GM13977 (cell line): ENCODE results near the gene TMEM151A.
A peak's percentile ranks its signal among the peaks of the same experiment; 100 is the strongest.

ENCODE experiments used
- DNase-seq: peaks from one replicate; pipeline ENCODE4 v3.0.0; 2012; ENCODE audit warnings: low spot score
- in situ Hi-C: fragments of 300-500 bp; cut with MboI; formaldehyde crosslinking; loops from one replicate; pipeline ENCODE4 v1.12.0; 2022; ENCODE audit warnings: low sequenced_read_pairs, low pct_unique_long_range_greater_than_20kb, mixed read lengths, inconsistent platforms; ENCODE audit not compliant: unreplicated experiment
- TF ChIP-seq, protein P1 (sequence below): IDR thresholded peaks from 2 replicates; pipeline ENCODE4 v1.5.1; 2012; ENCODE audit warnings: mild to moderate bottlenecking, control low read depth; ENCODE audit not compliant: insufficient read depth; ENCODE audit errors: extremely low read depth, missing control alignments

TMEM151A gene

GRCh38 chr11:66328302-66329144 is 36.8 kb downstream of the TMEM151A start:
- peak; percentile 90 for DNase-seq
- in situ Hi-C loops: no loop called here
- TF ChIP-seq, protein P1, sequence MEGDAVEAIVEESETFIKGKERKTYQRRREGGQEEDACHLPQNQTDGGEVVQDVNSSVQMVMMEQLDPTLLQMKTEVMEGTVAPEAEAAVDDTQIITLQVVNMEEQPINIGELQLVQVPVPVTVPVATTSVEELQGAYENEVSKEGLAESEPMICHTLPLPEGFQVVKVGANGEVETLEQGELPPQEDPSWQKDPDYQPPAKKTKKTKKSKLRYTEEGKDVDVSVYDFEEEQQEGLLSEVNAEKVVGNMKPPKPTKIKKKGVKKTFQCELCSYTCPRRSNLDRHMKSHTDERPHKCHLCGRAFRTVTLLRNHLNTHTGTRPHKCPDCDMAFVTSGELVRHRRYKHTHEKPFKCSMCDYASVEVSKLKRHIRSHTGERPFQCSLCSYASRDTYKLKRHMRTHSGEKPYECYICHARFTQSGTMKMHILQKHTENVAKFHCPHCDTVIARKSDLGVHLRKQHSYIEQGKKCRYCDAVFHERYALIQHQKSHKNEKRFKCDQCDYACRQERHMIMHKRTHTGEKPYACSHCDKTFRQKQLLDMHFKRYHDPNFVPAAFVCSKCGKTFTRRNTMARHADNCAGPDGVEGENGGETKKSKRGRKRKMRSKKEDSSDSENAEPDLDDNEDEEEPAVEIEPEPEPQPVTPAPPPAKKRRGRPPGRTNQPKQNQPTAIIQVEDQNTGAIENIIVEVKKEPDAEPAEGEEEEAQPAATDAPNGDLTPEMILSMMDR: peak; percentile 94

DNA sequence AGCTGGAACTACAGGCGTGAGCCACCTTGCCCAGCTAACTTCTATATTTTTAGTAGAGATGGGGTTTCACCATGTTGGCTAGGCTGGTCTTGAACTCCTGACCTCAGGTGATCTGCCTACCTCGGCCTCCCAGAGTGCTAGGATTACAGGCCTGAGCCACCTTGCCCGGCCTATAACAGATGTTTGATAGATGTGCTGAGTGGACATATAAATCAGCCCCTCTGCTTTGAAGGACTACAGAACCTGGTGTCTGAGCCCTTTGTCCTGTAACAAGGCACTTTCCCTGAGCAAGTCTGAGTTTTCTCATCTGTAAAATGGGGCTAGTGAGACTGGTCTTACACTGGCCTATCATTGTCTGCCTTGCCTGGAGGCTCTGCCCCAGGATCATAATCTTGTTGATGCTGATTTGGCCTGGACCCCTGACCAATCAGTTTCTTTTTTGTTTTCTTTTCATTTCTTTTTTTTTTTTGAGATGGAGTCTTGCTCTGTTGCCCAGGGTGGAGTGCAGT is 37.5 kb downstream of the TMEM151A start:
- in situ Hi-C loops: no loop called here
- DNase-seq: no peak

GRCh38 chr11:66330931-66331330 is 39.2 kb downstream of the TMEM151A start:
- no peak for DNase-seq
- TF ChIP-seq, protein P1: no peak
- in situ Hi-C loops: no loop called here

More for the DNA sequence above, 37.5 kb downstream of the TMEM151A start:
- TF ChIP-seq, protein P1: no peak

DNA sequence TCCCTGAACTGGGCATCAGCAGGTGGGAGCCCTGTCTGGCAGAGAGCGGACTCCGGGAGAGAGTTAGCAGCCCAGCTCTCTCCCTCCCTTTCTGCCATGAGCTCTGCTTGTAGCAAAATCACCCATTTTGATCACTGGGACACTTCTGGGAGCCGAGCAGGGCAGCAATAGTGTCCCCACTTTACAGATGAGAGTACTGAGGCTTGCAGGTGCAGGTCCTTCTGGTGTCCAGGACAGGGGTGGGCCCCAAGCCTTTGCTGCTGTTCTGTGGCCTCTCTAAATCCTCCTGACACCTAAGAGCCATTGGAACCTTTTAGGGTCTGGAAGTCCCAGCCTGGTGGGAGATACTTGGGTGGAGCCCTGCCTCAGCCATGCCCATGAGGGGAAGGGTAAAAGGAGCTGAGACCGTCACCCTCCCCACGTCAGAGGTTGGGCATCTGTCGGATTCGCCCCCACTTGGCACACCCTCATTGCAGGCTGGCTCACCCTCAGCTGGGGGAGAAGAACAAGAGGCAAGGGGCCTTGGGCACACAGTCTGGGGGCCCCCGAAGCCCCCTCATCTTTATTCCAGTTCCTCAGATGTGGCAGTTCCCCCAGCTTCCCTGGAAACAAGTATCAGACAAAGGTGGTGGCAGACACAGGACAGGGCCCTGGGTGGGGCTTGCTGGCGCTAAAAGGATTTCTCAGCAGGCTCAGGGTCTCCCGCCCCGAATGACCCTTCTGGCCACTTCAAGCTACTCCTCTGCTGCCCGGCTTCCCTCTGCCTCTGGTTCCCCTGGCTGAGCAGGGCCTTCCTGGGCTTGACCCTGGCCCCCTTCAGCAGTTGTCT is 40.1 kb downstream of the TMEM151A start:
- DNase-seq: no peak
- TF ChIP-seq, protein P1: no peak
- in situ Hi-C loops: no loop called here

- DNase-seq: no peak
- TF ChIP-seq, protein P1: no peak
- in situ Hi-C loops: no loop called here
Measured at GRCh38 chr11:66332371-66333219, 40.9 kb downstream of the TMEM151A start.
